Liver (tissue), 3 donors: Measurements from ENCODE around the gene TEX30.

Source experiments
- EGR1 ChIP-seq, 2 donors: IDR thresholded peaks; 2 replicates each; pipeline ENCODE4 v1.6.1; 2016 to 2018; ENCODE audit warnings: antibody characterized with exemption in 2 of 2, low read depth in 2 of 2
- FOXA1 ChIP-seq: IDR thresholded peaks from 2 replicates; pipeline ENCODE4 v1.6.1; 2016; ENCODE audit warnings: antibody characterized with exemption
- GABPA ChIP-seq, 2 donors: IDR thresholded peaks in 1 of 2; conservative IDR thresholded peaks in 1 of 2; 2 replicates each; pipeline ENCODE4 v1.6.1; 2016; ENCODE audit warnings: antibody characterized with exemption in 2 of 2, mild to moderate bottlenecking in 1 of 2, moderate library complexity in 1 of 2
- HNF4A ChIP-seq, 2 donors: conservative IDR thresholded peaks; 2 replicates each; pipeline ENCODE4 v1.6.1; 2016; ENCODE audit warnings: antibody characterized with exemption in 2 of 2, mild to moderate bottlenecking in 2 of 2
- HNF4G ChIP-seq: IDR thresholded peaks from 2 replicates; pipeline ENCODE4 v1.6.1; 2016; ENCODE audit warnings: antibody characterized with exemption
- JUND ChIP-seq, 2 donors: IDR thresholded peaks; 2 replicates each; pipeline ENCODE4 v1.6.1; 2016; ENCODE audit warnings: antibody characterized with exemption in 2 of 2
- MAX ChIP-seq: IDR thresholded peaks from 2 replicates; pipeline ENCODE4 v1.6.1; 2016; ENCODE audit warnings: antibody characterized with exemption
- RAD21 ChIP-seq, 2 donors: IDR thresholded peaks; 2 replicates each; pipeline ENCODE4 v1.6.1; 2016; ENCODE audit warnings: antibody characterized with exemption in 2 of 2, mild to moderate bottlenecking in 2 of 2
- SP1 ChIP-seq: IDR thresholded peaks from 2 replicates; pipeline ENCODE4 v1.6.1; 2018; ENCODE audit warnings: antibody characterized with exemption, mild to moderate bottlenecking
- YY1 ChIP-seq: IDR thresholded peaks from 2 replicates; pipeline ENCODE4 v1.6.1; 2016; ENCODE audit warnings: antibody characterized with exemption, mild to moderate bottlenecking
- ZBTB33 ChIP-seq: IDR thresholded peaks from 2 replicates; pipeline ENCODE4 v1.6.1; 2016; ENCODE audit warnings: antibody characterized with exemption
- TF ChIP-seq, protein P1 (sequence below): fragments of 150-350 bp; IDR thresholded peaks from 2 replicates; pipeline ENCODE4 v1.5.1; 2017; ENCODE audit warnings: improper control_type of control experiment, low read depth, low read length; ENCODE audit not compliant: missing input control
- TF ChIP-seq, protein P2 (sequence below): IDR thresholded peaks from 2 replicates; pipeline ENCODE4 v1.6.1; 2016; ENCODE audit warnings: antibody characterized with exemption, mild to moderate bottlenecking
- donor health status: healthy.
- donor health status: healthy.

- TF ChIP-seq, protein P1, sequence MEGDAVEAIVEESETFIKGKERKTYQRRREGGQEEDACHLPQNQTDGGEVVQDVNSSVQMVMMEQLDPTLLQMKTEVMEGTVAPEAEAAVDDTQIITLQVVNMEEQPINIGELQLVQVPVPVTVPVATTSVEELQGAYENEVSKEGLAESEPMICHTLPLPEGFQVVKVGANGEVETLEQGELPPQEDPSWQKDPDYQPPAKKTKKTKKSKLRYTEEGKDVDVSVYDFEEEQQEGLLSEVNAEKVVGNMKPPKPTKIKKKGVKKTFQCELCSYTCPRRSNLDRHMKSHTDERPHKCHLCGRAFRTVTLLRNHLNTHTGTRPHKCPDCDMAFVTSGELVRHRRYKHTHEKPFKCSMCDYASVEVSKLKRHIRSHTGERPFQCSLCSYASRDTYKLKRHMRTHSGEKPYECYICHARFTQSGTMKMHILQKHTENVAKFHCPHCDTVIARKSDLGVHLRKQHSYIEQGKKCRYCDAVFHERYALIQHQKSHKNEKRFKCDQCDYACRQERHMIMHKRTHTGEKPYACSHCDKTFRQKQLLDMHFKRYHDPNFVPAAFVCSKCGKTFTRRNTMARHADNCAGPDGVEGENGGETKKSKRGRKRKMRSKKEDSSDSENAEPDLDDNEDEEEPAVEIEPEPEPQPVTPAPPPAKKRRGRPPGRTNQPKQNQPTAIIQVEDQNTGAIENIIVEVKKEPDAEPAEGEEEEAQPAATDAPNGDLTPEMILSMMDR, result no peak
- no peak for TF ChIP-seq HNF4A (conservative IDR thresholded peaks at IDR 0.05)
- no peak for TF ChIP-seq SP1
- TF ChIP-seq GABPA (IDR thresholded peaks at IDR 0.05 in 1 of 2, conservative IDR thresholded peaks at IDR 0.05 in 1 of 2), result no peak
- no peak for TF ChIP-seq RAD21 (IDR thresholded peaks at IDR 0.05)
- TF ChIP-seq JUND (IDR thresholded peaks at IDR 0.05), result no peak
- no peak for TF ChIP-seq MAX
- no peak for TF ChIP-seq FOXA1
- TF ChIP-seq ZBTB33, result no peak
- TF ChIP-seq, protein P2, sequence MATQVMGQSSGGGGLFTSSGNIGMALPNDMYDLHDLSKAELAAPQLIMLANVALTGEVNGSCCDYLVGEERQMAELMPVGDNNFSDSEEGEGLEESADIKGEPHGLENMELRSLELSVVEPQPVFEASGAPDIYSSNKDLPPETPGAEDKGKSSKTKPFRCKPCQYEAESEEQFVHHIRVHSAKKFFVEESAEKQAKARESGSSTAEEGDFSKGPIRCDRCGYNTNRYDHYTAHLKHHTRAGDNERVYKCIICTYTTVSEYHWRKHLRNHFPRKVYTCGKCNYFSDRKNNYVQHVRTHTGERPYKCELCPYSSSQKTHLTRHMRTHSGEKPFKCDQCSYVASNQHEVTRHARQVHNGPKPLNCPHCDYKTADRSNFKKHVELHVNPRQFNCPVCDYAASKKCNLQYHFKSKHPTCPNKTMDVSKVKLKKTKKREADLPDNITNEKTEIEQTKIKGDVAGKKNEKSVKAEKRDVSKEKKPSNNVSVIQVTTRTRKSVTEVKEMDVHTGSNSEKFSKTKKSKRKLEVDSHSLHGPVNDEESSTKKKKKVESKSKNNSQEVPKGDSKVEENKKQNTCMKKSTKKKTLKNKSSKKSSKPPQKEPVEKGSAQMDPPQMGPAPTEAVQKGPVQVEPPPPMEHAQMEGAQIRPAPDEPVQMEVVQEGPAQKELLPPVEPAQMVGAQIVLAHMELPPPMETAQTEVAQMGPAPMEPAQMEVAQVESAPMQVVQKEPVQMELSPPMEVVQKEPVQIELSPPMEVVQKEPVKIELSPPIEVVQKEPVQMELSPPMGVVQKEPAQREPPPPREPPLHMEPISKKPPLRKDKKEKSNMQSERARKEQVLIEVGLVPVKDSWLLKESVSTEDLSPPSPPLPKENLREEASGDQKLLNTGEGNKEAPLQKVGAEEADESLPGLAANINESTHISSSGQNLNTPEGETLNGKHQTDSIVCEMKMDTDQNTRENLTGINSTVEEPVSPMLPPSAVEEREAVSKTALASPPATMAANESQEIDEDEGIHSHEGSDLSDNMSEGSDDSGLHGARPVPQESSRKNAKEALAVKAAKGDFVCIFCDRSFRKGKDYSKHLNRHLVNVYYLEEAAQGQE, result no peak
- no peak for TF ChIP-seq EGR1 (IDR thresholded peaks at IDR 0.05; ENCODE audit: low read depth in 2 of 2)
- TF ChIP-seq HNF4G, result no peak
- no peak for TF ChIP-seq YY1
These were observed 44.3 kb upstream of the TEX30 start for GRCh38 chr13:102817907-102818306.
